ENCODE results near the gene TESK2. TPM values are rescaled to one million over a fixed set of nuclear protein-coding genes. Genes with fewer than 3 reads are reported as not detected.

TESK2 gene
- polyA plus RNA-seq, 1 donor from 2014 or later, result 0.51 TPM

- Histone ChIP-seq H3K9me3 (ENCODE audit: low read length) (no peaks in the 10 kb centered on the region), H3K9ac (ENCODE audit: low read length) (peak overlapping the region; percentile 62), H3K4me3 (ENCODE audit: low read length) (peak overlapping the region; percentile 93), H4K20me1 (ENCODE audit: insufficient read depth) (no peaks in the 10 kb centered on the region), H2AFZ (ENCODE audit: low read depth, low read length) (peak overlapping the region; percentile 56), H3K36me3 (ENCODE audit: insufficient read depth, low read length) (no peaks in the 10 kb centered on the region), H3K79me2 (replicated peaks; ENCODE audit: insufficient read depth, low read length) (no peaks in the 10 kb centered on the region), H3K4me2 (ENCODE audit: low read length) (no peak overlapping the region), H3F3A (ENCODE audit: insufficient read depth, low read length, poor library complexity, severe bottlenecking) (no peaks in the 10 kb centered on the region), H3K27me3 (ENCODE audit: insufficient read depth, low read depth, low read length) (no peaks in the 10 kb centered on the region), H3K27ac (ENCODE audit: low read length) (no peak overlapping the region), H3K9me2 (ENCODE audit: insufficient read depth, low read length) (no peaks in the 10 kb centered on the region)
- TF ChIP-seq, protein P1, sequence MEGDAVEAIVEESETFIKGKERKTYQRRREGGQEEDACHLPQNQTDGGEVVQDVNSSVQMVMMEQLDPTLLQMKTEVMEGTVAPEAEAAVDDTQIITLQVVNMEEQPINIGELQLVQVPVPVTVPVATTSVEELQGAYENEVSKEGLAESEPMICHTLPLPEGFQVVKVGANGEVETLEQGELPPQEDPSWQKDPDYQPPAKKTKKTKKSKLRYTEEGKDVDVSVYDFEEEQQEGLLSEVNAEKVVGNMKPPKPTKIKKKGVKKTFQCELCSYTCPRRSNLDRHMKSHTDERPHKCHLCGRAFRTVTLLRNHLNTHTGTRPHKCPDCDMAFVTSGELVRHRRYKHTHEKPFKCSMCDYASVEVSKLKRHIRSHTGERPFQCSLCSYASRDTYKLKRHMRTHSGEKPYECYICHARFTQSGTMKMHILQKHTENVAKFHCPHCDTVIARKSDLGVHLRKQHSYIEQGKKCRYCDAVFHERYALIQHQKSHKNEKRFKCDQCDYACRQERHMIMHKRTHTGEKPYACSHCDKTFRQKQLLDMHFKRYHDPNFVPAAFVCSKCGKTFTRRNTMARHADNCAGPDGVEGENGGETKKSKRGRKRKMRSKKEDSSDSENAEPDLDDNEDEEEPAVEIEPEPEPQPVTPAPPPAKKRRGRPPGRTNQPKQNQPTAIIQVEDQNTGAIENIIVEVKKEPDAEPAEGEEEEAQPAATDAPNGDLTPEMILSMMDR (IDR thresholded peaks at IDR 0.05; ENCODE audit: poor library complexity, severe bottlenecking), result no peak
- TF ChIP-seq SMC3 (conservative IDR thresholded peaks at IDR 0.05; ENCODE audit: poor library complexity) (no peak), EZH2 (IDR thresholded peaks at IDR 0.05; ENCODE audit: borderline replicate concordance, insufficient read depth, low read length, poor library complexity, severe bottlenecking) (no peak), EP300 (conservative IDR thresholded peaks at IDR 0.05; ENCODE audit: poor library complexity, severe bottlenecking) (no peak), RAD21 (conservative IDR thresholded peaks at IDR 0.05) (no peak), MXI1 (conservative IDR thresholded peaks at IDR 0.05; ENCODE audit: poor library complexity, severe bottlenecking) (no peak), TAF1 (IDR thresholded peaks at IDR 0.05; ENCODE audit: low read depth) (no peak)
These were observed 188.3 kb downstream of the TESK2 start for GRCh38 chr1:45302505-45303150.

- H3K4me2 ChIP-seq (ENCODE audit: low read length), result no peak overlapping the region
- no peaks in the 10 kb centered on the region for H3K79me2 ChIP-seq (replicated peaks; ENCODE audit: insufficient read depth, low read length)
- H3K9ac ChIP-seq (ENCODE audit: low read length), result no peak overlapping the region
- H2AFZ ChIP-seq (ENCODE audit: low read depth, low read length), result no peak overlapping the region
- H3K4me3 ChIP-seq (ENCODE audit: low read length), result no peak overlapping the region
- H3K9me2 ChIP-seq (ENCODE audit: insufficient read depth, low read length), result no peaks in the 10 kb centered on the region
- H3K36me3 ChIP-seq (ENCODE audit: insufficient read depth, low read length), result no peaks in the 10 kb centered on the region
- no peaks in the 10 kb centered on the region for H3K9me3 ChIP-seq (ENCODE audit: low read length)
- H3K27me3 ChIP-seq (ENCODE audit: insufficient read depth, low read depth, low read length), result no peaks in the 10 kb centered on the region
- no peaks in the 10 kb centered on the region for H4K20me1 ChIP-seq (ENCODE audit: insufficient read depth)
- H3F3A ChIP-seq (ENCODE audit: insufficient read depth, low read length, poor library complexity, severe bottlenecking), result no peaks in the 10 kb centered on the region
- H3K27ac ChIP-seq (ENCODE audit: low read length), result no peak overlapping the region
- TF ChIP-seq EZH2 (IDR thresholded peaks at IDR 0.05; ENCODE audit: borderline replicate concordance, insufficient read depth, low read length, poor library complexity, severe bottlenecking) (no peak), EP300 (conservative IDR thresholded peaks at IDR 0.05; ENCODE audit: poor library complexity, severe bottlenecking) (no peak), SMC3 (conservative IDR thresholded peaks at IDR 0.05; ENCODE audit: poor library complexity) (no peak), TAF1 (IDR thresholded peaks at IDR 0.05; ENCODE audit: low read depth) (no peak), RAD21 (conservative IDR thresholded peaks at IDR 0.05) (no peak), POLR2AphosphoS5 (IDR thresholded peaks at IDR 0.05) (no peak), MXI1 (conservative IDR thresholded peaks at IDR 0.05; ENCODE audit: poor library complexity, severe bottlenecking) (no peak)
- TF ChIP-seq, protein P2, sequence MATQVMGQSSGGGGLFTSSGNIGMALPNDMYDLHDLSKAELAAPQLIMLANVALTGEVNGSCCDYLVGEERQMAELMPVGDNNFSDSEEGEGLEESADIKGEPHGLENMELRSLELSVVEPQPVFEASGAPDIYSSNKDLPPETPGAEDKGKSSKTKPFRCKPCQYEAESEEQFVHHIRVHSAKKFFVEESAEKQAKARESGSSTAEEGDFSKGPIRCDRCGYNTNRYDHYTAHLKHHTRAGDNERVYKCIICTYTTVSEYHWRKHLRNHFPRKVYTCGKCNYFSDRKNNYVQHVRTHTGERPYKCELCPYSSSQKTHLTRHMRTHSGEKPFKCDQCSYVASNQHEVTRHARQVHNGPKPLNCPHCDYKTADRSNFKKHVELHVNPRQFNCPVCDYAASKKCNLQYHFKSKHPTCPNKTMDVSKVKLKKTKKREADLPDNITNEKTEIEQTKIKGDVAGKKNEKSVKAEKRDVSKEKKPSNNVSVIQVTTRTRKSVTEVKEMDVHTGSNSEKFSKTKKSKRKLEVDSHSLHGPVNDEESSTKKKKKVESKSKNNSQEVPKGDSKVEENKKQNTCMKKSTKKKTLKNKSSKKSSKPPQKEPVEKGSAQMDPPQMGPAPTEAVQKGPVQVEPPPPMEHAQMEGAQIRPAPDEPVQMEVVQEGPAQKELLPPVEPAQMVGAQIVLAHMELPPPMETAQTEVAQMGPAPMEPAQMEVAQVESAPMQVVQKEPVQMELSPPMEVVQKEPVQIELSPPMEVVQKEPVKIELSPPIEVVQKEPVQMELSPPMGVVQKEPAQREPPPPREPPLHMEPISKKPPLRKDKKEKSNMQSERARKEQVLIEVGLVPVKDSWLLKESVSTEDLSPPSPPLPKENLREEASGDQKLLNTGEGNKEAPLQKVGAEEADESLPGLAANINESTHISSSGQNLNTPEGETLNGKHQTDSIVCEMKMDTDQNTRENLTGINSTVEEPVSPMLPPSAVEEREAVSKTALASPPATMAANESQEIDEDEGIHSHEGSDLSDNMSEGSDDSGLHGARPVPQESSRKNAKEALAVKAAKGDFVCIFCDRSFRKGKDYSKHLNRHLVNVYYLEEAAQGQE (IDR thresholded peaks at IDR 0.05; ENCODE audit: borderline replicate concordance), result no peak
- TF ChIP-seq, protein P1 (IDR thresholded peaks at IDR 0.05; ENCODE audit: poor library complexity, severe bottlenecking), result no peak
These were observed 190.3 kb downstream of the TESK2 start for GRCh38 chr1:45300669-45300997.

Measured in neural cell (in vitro differentiated cells).